SK-N-SH (cell line): ENCODE results near the gene TNS4.

Experiments
- CHD2 ChIP-seq: fragments of 150-350 bp; IDR thresholded peaks from 2 replicates; pipeline ENCODE4 v1.6.1; 2018; ENCODE audit warnings: low read length; ENCODE audit not compliant: partially characterized antibody
- CTCF ChIP-seq: fragments of 200-600 bp; sonication (generic); IDR thresholded peaks from 2 replicates; pipeline ENCODE4 v1.6.1; 2017; ENCODE audit warnings: antibody characterized with exemption, mild to moderate bottlenecking, moderate library complexity
- EP300 ChIP-seq, 2 experiments: IDR thresholded peaks; 2 replicates each; pipeline versions ENCODE4 v1.4.0 to v1.6.1; 2012; ENCODE audit warnings: borderline replicate concordance in 1 of 2, low read depth in 1 of 2, low read length in 1 of 2
- MXI1 ChIP-seq: IDR thresholded peaks from 2 replicates; pipeline ENCODE4 v1.6.1; 2012; ENCODE audit warnings: mild to moderate bottlenecking, low read depth, low read length, improper control_type of control experiment
- NRF1 ChIP-seq: IDR thresholded peaks from 2 replicates; pipeline ENCODE4 v1.6.1; 2012; ENCODE audit warnings: low read depth, mild to moderate bottlenecking, low read length
- POLR2AphosphoS5 ChIP-seq: IDR thresholded peaks from 2 replicates; pipeline ENCODE4 v1.6.1; 2012; ENCODE audit warnings: low read depth, low read length
- RAD21 ChIP-seq: IDR thresholded peaks from 2 replicates; pipeline ENCODE4 v1.6.1; 2012; ENCODE audit warnings: mild to moderate bottlenecking, low read length
- RCOR1 ChIP-seq: fragments of 150-350 bp; IDR thresholded peaks from 2 replicates; pipeline ENCODE4 v1.6.1; 2017; ENCODE audit warnings: antibody characterized with exemption, low read length
- RFX5 ChIP-seq: IDR thresholded peaks from 2 replicates; pipeline ENCODE4 v1.6.1; 2012; ENCODE audit warnings: mild to moderate bottlenecking, improper control_type of control experiment, low read length
- SIN3A ChIP-seq: IDR thresholded peaks from 2 replicates; pipeline ENCODE4 v1.6.1; 2012; ENCODE audit warnings: low read depth, mild to moderate bottlenecking, low read length, moderate library complexity, borderline replicate concordance
- TAF1 ChIP-seq: IDR thresholded peaks from 2 replicates; pipeline ENCODE4 v1.6.1; 2012; ENCODE audit warnings: low read depth, mild to moderate bottlenecking, low read length, moderate library complexity, borderline replicate concordance
- USF1 ChIP-seq: IDR thresholded peaks from 2 replicates; pipeline ENCODE4 v1.4.0; 2012; ENCODE audit warnings: low read depth, borderline replicate concordance

DNA sequence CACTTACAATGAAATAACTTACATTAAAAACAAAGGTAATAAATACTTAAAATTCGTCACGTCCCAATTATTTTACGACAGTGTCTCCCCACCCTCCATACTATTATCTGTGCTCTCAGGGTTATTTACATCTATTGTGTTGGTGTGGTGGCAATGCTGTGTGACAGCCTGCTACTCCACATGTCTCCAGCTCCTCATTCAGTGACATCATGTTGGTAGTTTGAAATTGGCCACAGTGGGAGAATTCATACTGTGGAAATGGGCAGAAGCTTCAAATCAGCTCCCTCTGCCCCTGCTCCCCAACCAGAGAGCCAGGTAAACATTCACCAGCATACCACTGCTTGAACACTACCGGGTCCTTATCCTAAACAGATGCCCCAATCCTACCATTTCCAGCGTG is 6.3 kb downstream of the TNS4 start:
- TF ChIP-seq RCOR1 (no peak), CTCF (no peak), RFX5 (no peak), USF1 (no peak), TAF1 (no peak), EP300 (IDR thresholded peaks at IDR 0.05; ENCODE audit: borderline replicate concordance in 1 of 2, low read depth in 1 of 2, low read length in 1 of 2) (no peak), NRF1 (no peak), MXI1 (no peak), SIN3A (no peak), CHD2 (no peak), POLR2AphosphoS5 (no peak), RAD21 (no peak)
